HEK293 (cell line): ENCODE data around the gene CLECL1.

Source experiments
- CTCF ChIA-PET: fragments of 350-600 bp; formaldehyde crosslinking; extraction: SDS; loops from one replicate; lab custom pipeline; 2021; ENCODE audit warnings: antibody characterized with exemption; lab: Yijun Ruan, JAX
- POLR2A ChIA-PET: fragments of 300-600 bp; formaldehyde crosslinking; extraction: SDS; loops from one replicate; lab custom pipeline; 2020; ENCODE audit warnings: antibody characterized with exemption, inconsistent platforms; lab: Yijun Ruan, JAX
- H3K27ac ChIP-seq: fragments of 200-500 bp; sonication (Bioruptor generic); 2 replicates; pipeline ENCODE4 v1.5.1; 2014; ENCODE audit warnings: low read depth, low read length, control low read depth, inconsistent platforms; ENCODE audit errors: extremely low read depth
- H3K36me3 ChIP-seq, 2 experiments: fragments of 200-500 bp in 1 of 2; sonication (Bioruptor generic) in 1 of 2; 1 replicate in 1 of 2; 2 replicates in 1 of 2; pipeline ENCODE4 v1.5.1; 2014 to 2017; ENCODE audit warnings: inconsistent platforms in 2 of 2, low read length in 2 of 2; ENCODE audit not compliant: control insufficient read depth in 2 of 2, insufficient read depth in 1 of 2
- H3K4me1 ChIP-seq: fragments of 200-500 bp; sonication (Bioruptor generic); 2 replicates; pipeline ENCODE4 v1.5.1; 2014; ENCODE audit warnings: mild to moderate bottlenecking, low read length, inconsistent platforms; ENCODE audit not compliant: control insufficient read depth, insufficient read depth
- H3K4me3 ChIP-seq: 2 replicates; pipeline ENCODE4 v1.5.1; 2011; ENCODE audit warnings: low read depth, mild to moderate bottlenecking, control low read depth, low read length, moderate library complexity
- H3K9me3 ChIP-seq: fragments of 200-500 bp; sonication (Bioruptor generic); 2 replicates; pipeline ENCODE4 v1.5.1; 2014; ENCODE audit warnings: low read depth, low read length, inconsistent platforms; ENCODE audit not compliant: control insufficient read depth, insufficient read depth
- AEBP2 ChIP-seq: fragments of 450-650 bp; formaldehyde crosslinking; IDR thresholded peaks from 2 replicates; pipeline ENCODE4 v1.5.1; 2016; ENCODE audit warnings: missing biosample characterization, missing genetic modification characterization, borderline replicate concordance
- KLF16 ChIP-seq: fragments of 450-650 bp; formaldehyde crosslinking; IDR thresholded peaks from 2 replicates; pipeline ENCODE4 v1.5.1; 2017; ENCODE audit warnings: missing biosample characterization, missing genetic modification characterization
- MZF1 ChIP-seq: fragments of 450-650 bp; formaldehyde crosslinking; IDR thresholded peaks from 2 replicates; pipeline ENCODE4 v1.5.1; 2017; ENCODE audit warnings: missing biosample characterization, missing genetic modification characterization, borderline replicate concordance
- OVOL3 ChIP-seq: fragments of 450-650 bp; formaldehyde crosslinking; IDR thresholded peaks from 2 replicates; pipeline ENCODE4 v1.5.1; 2016; ENCODE audit warnings: missing biosample characterization, missing genetic modification characterization
- PRDM6 ChIP-seq: fragments of 450-650 bp; formaldehyde crosslinking; IDR thresholded peaks from 2 replicates; pipeline ENCODE4 v1.5.1; 2017; ENCODE audit warnings: missing biosample characterization, missing genetic modification characterization
- REPIN1 ChIP-seq: fragments of 450-650 bp; formaldehyde crosslinking; IDR thresholded peaks from 2 replicates; pipeline ENCODE4 v1.5.1; 2017; ENCODE audit warnings: missing biosample characterization, missing genetic modification characterization, low read depth
- SCRT1 ChIP-seq: fragments of 450-650 bp; formaldehyde crosslinking; IDR thresholded peaks from 2 replicates; pipeline ENCODE4 v1.5.1; 2016; ENCODE audit warnings: missing biosample characterization, missing genetic modification characterization, borderline replicate concordance
- SP7 ChIP-seq: fragments of 450-650 bp; formaldehyde crosslinking; IDR thresholded peaks from 2 replicates; pipeline ENCODE4 v1.5.1; 2016; ENCODE audit warnings: missing biosample characterization, missing genetic modification characterization
- YY1 ChIP-seq: fragments of 450-650 bp; formaldehyde crosslinking; IDR thresholded peaks from 2 replicates; pipeline ENCODE4 v1.5.1; 2018; ENCODE audit warnings: missing biosample characterization, missing genetic modification characterization
- ZNF174 ChIP-seq: fragments of 450-650 bp; formaldehyde crosslinking; IDR thresholded peaks from 2 replicates; pipeline ENCODE4 v1.5.0; 2017; ENCODE audit warnings: missing biosample characterization, mild to moderate bottlenecking, missing genetic modification characterization
- ZNF23 ChIP-seq: fragments of 450-650 bp; formaldehyde crosslinking; IDR thresholded peaks from 2 replicates; pipeline ENCODE4 v1.5.1; 2016; ENCODE audit warnings: missing biosample characterization, missing genetic modification characterization, borderline replicate concordance
- ZNF335 ChIP-seq: fragments of 450-650 bp; formaldehyde crosslinking; conservative IDR thresholded peaks from 2 replicates; pipeline ENCODE4 v1.5.1; 2016; ENCODE audit warnings: missing biosample characterization, missing genetic modification characterization
- ZNF473 ChIP-seq: fragments of 450-650 bp; formaldehyde crosslinking; IDR thresholded peaks from 2 replicates; pipeline ENCODE4 v1.5.1; 2017; ENCODE audit warnings: missing biosample characterization, missing genetic modification characterization
- ZNF48 ChIP-seq: fragments of 450-650 bp; formaldehyde crosslinking; IDR thresholded peaks from 2 replicates; pipeline ENCODE4 v1.5.1; 2016; ENCODE audit warnings: missing biosample characterization, missing genetic modification characterization
- ZNF600 ChIP-seq: fragments of 450-650 bp; formaldehyde crosslinking; IDR thresholded peaks from 2 replicates; pipeline ENCODE4 v1.5.1; 2016; ENCODE audit warnings: missing biosample characterization, missing genetic modification characterization
- ZNF747 ChIP-seq: fragments of 450-650 bp; formaldehyde crosslinking; IDR thresholded peaks from 2 replicates; pipeline ENCODE4 v1.5.1; 2016; ENCODE audit warnings: missing biosample characterization, missing genetic modification characterization
- TF ChIP-seq, protein P1 (sequence below): fragments of 450-650 bp; IDR thresholded peaks from 2 replicates; pipeline ENCODE4 v1.5.1; 2018; ENCODE audit warnings: missing biosample characterization, missing genetic modification characterization
- TF ChIP-seq, protein P2 (sequence below): fragments of 450-650 bp; formaldehyde crosslinking; IDR thresholded peaks from 2 replicates; pipeline ENCODE4 v1.5.1; 2017; ENCODE audit warnings: missing biosample characterization, missing genetic modification characterization

Gene CLECL1

GRCh38 chr12:9711664-9712063 is 21.2 kb downstream of the CLECL1 start (continued):
- no peak for TF ChIP-seq PRDM6 (tag by site-specific recombination)
- TF ChIP-seq, protein P1, sequence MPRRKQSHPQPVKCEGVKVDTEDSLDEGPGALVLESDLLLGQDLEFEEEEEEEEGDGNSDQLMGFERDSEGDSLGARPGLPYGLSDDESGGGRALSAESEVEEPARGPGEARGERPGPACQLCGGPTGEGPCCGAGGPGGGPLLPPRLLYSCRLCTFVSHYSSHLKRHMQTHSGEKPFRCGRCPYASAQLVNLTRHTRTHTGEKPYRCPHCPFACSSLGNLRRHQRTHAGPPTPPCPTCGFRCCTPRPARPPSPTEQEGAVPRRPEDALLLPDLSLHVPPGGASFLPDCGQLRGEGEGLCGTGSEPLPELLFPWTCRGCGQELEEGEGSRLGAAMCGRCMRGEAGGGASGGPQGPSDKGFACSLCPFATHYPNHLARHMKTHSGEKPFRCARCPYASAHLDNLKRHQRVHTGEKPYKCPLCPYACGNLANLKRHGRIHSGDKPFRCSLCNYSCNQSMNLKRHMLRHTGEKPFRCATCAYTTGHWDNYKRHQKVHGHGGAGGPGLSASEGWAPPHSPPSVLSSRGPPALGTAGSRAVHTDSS (tag by site-specific recombination), result no peak
- TF ChIP-seq, all 188 proteins: peak for 0

- Histone ChIP-seq H3K27ac (no peak overlapping the region), H3K4me1 (no peaks in the 10 kb centered on the region), H3K4me3 (no peak overlapping the region), H3K9me3 (no peaks in the 10 kb centered on the region), H3K36me3 (no peaks in the 10 kb centered on the region)
- no peak for TF ChIP-seq YY1
- CTCF ChIA-PET, result interaction anchor here (0.8 to 7.2 kb wide), 4 partner anchors 24 to 76 kb away, joined by 3 to 87 read pairs (median 4); no protein-coding TSS in a partner anchor
- POLR2A ChIA-PET, result no interaction called here
Observed at GRCh38 chr12:9710584-9711375, 22.1 kb downstream of the CLECL1 start.

GRCh38 chr12:9708853-9709252 is 24.0 kb downstream of the CLECL1 start:
- no peaks in the 10 kb centered on the region for H3K4me1 ChIP-seq

GRCh38 chr12:9707864-9708808 is 24.8 kb downstream of the CLECL1 start:
- H3K9me3 ChIP-seq, result no peaks in the 10 kb centered on the region
- ChIA-PET CTCF (interaction anchor here (0.6 to 7.2 kb wide), 27 partner anchors 8 to 1051 kb away, joined by 3 to 87 read pairs (median 3); partner anchors contain the start of gene CLEC2D), POLR2A (interaction anchor here (1.0 kb wide), 1 partner anchor 60 kb away, joined by 3 read pairs; no protein-coding TSS in a partner anchor)
- TF ChIP-seq AEBP2 (tag by site-specific recombination), result no peak
- TF ChIP-seq REPIN1, result no peak
- TF ChIP-seq ZNF48 (tag by site-specific recombination), result no peak
- TF ChIP-seq ZNF23, result no peak
- TF ChIP-seq OVOL3 (tag by site-specific recombination), result peak; percentile 46; the same call in 1 of the 2 replicates
- TF ChIP-seq SCRT1, result no peak
- TF ChIP-seq SP7 (tag by site-specific recombination), result no peak
- TF ChIP-seq, protein P2, sequence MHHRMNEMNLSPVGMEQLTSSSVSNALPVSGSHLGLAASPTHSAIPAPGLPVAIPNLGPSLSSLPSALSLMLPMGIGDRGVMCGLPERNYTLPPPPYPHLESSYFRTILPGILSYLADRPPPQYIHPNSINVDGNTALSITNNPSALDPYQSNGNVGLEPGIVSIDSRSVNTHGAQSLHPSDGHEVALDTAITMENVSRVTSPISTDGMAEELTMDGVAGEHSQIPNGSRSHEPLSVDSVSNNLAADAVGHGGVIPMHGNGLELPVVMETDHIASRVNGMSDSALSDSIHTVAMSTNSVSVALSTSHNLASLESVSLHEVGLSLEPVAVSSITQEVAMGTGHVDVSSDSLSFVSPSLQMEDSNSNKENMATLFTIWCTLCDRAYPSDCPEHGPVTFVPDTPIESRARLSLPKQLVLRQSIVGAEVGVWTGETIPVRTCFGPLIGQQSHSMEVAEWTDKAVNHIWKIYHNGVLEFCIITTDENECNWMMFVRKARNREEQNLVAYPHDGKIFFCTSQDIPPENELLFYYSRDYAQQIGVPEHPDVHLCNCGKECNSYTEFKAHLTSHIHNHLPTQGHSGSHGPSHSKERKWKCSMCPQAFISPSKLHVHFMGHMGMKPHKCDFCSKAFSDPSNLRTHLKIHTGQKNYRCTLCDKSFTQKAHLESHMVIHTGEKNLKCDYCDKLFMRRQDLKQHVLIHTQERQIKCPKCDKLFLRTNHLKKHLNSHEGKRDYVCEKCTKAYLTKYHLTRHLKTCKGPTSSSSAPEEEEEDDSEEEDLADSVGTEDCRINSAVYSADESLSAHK (tag by site-specific recombination), result peak; percentile 95
- no peak for TF ChIP-seq KLF16 (tag by site-specific recombination)
- TF ChIP-seq ZNF473 (tag by site-specific recombination), result no peak
- TF ChIP-seq ZNF335, result no peak

More at GRCh38 chr12:9708853-9709252, 24.0 kb downstream of the CLECL1 start:
- ChIA-PET POLR2A (no interaction called here), CTCF (interaction anchor here (0.6 to 7.2 kb wide), 20 partner anchors 9 to 1051 kb away, joined by 3 to 87 read pairs (median 4); no protein-coding TSS in a partner anchor)
- Histone ChIP-seq H3K9me3 (no peaks in the 10 kb centered on the region), H3K4me3 (no peak overlapping the region), H3K36me3 (no peaks in the 10 kb centered on the region), H3K27ac (no peak overlapping the region)
- TF ChIP-seq ZNF600 (tag by site-specific recombination) (no peak), MZF1 (tag by site-specific recombination) (no peak), ZNF174 (no peak), ZNF747 (no peak)

More at GRCh38 chr12:9707864-9708808, 24.8 kb downstream of the CLECL1 start:
- Histone ChIP-seq H3K36me3 (no peaks in the 10 kb centered on the region), H3K4me3 (no peak overlapping the region), H3K27ac (no peak overlapping the region), H3K4me1 (no peaks in the 10 kb centered on the region)
